Cardiac septum (tissue), 1 donor: Measurements from ENCODE around the gene CNTNAP5. TPM values are rescaled to one million over a fixed set of nuclear protein-coding genes. Genes with fewer than 3 reads are reported as not detected.

Experiments
- DNase-seq: peaks from one replicate; pipeline ENCODE4 v3.0.0-alpha.2; 2020; ENCODE audit warnings: low spot score
- intact Hi-C: fragments of 100-400 bp; cut with DNase I; formaldehyde crosslinking; loops from one replicate; pipeline ENCODE4 v1.14.0; 2022
- total RNA-seq: library from RNA; stranded (reverse); fragmentation: NEBNext Ultra II Directional; extraction: Animal tissue kit (Norgen Biotek cat#: 25700); gene quantifications from one replicate; pipeline ENCODE4 v1.2.1, GENCODE V29; 2021
- donor health status: DM: no; HTN: no; CAD: no.

The CNTNAP5 gene
- total RNA-seq, 1 donor from 2014 or later, result not detected

DNA sequence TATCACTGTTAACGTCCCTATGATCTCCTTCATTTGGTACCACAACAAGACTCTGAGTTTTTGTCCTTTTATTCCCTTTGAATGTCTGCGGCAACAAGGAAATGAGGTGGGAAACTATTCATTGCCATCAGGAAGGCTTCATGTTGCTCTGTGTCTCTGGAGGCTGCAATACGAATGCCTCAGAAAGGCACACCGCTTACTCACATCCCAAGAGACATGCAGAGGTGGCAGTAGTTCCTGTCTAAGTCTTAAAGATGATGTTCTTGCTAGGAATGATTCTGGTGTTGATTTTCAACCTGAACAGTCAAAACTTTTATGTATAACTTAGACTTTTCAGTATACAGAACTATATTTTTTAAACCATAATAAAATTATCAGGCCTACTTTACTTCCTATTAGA lies 24.0 kb downstream of the CNTNAP5 start:
- intact Hi-C loops, result no loop called here
- no peak for DNase-seq

DNA sequence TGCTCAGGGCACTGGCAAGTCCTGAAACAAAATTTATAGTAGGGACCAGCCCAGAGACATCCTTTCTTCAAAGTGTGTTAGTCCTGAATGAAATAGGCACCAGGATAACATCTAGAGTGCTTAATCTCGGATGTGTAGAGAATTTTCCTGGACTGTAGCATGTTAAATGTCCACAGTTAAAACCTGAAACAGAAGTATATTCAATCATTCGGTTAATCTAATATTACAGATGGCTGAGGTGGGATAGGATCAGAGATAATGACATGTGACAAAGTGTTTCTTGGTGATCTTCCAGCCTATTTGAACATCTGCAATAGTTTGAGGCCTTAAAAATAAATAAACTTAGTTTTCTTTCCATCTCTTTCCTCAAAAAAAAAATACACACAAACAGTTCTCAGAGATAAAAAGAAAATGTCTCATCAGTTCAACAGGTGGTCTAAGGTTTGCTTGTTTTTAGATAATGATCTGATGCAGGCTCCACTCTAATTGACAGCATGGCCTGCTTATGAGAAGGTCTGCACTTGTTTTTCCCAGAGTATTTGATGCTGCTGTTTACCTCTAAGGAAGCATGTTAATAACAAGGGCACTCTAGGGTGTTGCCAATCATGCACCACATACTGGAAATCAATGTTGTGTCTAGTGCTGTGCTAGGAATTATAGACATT lies 25.9 kb downstream of the CNTNAP5 start:
- no peak for DNase-seq
- intact Hi-C loops, result no loop called here

- no peak for DNase-seq
These were observed 28.7 kb downstream of the CNTNAP5 start for GRCh38 chr2:124053796-124054195.

DNA sequence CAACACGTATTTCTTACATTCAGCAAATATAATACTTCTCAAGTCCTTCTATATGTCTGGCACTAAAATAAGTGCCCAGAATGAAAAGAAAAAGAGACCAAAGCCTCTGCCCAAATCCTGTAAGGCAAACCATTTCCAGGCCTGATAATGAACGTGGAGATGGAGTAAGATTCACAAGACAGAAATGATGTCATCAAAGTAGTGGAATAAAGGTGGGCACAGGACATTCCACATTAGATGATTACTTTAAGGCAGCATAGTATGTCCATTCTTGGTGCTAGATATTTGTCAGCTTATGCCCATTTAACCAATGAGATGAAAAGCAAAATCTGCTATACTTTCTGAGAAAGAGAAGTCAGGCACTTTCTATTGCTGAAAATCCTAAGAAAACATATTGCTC lies 38.5 kb downstream of the CNTNAP5 start:
- intact Hi-C loops, result no loop called here
- DNase-seq, result no peak

More at GRCh38 chr2:124053796-124054195, 28.7 kb downstream of the CNTNAP5 start:
- intact Hi-C loops, result no loop called here

GRCh38 chr2:124065636-124066035 lies 40.5 kb downstream of the CNTNAP5 start:
- intact Hi-C loops, result no loop called here
- no peak for DNase-seq

DNA sequence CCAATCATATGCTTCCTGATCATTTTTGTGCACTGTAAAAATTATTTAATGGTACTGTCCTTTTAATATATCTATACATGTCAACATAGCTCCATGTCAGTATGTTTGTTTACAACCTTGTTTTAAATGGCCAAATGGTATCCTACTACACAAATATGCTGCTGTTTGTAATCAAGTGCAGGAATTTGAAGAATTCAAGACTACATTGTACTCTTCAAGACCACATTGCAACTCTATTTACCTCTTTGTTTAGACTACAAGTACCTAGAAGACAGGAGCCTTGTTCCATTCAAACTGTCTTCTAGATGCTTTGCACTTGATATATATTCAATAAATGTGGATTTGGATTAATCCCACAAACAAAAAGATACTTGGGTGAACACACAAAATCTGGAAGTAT lies 41.7 kb downstream of the CNTNAP5 start:
- intact Hi-C loops, result no loop called here
- DNase-seq, result no peak

GRCh38 chr2:124079045-124079444 lies 54.0 kb downstream of the CNTNAP5 start:
- intact Hi-C loops, result no loop called here
- no peak for DNase-seq

GRCh38 chr2:124080281-124081153 lies 55.4 kb downstream of the CNTNAP5 start:
- intact Hi-C loops, result no loop called here
- DNase-seq, result no peak

- intact Hi-C loops, result no loop called here
- no peak for DNase-seq
These were observed 56.1 kb downstream of the CNTNAP5 start for GRCh38 chr2:124081154-124081716.

DNA sequence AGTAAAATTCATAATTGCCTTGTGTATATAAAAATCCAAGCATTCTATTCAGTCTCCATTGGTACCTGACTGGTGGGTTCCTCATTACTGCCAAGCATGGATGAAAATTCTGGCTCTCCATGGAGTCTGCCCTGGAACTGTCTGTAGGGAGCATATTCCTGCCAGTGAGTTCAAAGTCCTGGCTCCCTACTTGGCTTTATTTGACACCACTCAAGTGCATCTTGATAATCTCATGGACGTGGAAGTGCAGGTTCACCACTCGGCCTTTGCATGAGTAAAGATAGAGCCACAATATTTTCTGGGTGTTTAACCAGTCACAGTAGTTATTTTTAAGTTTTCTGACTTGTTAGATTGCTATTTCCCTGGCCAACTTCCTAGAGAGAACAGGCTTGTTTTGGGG lies 63.5 kb downstream of the CNTNAP5 start:
- intact Hi-C loops, result no loop called here

DNA sequence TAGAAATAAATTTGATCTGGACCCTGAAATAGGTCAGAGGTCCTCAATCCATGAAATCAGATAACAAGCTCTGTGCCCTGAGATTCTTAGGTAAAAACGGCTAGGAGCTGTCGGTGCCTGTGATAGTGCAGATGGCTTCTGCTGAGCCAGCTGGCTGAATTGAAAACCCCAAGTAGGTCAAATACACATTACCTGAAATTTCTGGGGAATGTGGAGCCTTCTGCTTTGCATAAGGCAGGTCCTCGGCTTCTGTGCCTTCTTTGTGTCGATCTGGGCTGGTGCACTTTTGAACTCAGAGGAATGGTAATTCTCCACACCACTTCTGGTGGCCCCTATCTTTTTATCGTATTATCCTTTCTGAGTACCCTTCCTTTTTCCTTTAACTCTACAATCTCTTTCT lies 66.6 kb downstream of the CNTNAP5 start:
- no peak for DNase-seq
- intact Hi-C loops, result no loop called here

More for the DNA sequence above, 63.5 kb downstream of the CNTNAP5 start:
- DNase-seq, result no peak

GRCh38 chr2:124092651-124093050 lies 67.6 kb downstream of the CNTNAP5 start:
- no peak for DNase-seq
- intact Hi-C loops, result no loop called here

- intact Hi-C loops, result no loop called here
- no peak for DNase-seq
These were observed 79.8 kb downstream of the CNTNAP5 start for GRCh38 chr2:124104914-124105313.

GRCh38 chr2:124112206-124112605 lies 87.1 kb downstream of the CNTNAP5 start:
- DNase-seq, result no peak
- intact Hi-C loops, result no loop called here

DNA sequence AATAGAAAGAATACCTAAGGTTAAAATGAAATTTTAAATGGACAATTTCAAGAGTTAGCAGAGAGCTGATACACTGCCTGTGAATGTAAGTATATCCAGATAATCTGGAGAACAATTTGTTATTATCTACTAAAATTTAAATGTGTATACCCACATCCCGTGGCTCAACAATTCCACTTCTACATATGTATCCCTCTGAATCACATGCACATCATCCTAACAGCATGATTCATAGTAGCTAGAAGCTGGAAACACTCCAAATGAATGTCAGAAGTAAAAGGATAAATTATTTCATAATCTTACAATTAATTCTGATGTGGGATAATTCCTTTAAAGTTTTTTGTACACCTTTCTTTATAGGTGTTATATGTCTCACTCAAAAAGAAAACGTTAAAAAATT lies 87.9 kb downstream of the CNTNAP5 start:
- intact Hi-C loops, result no loop called here
- DNase-seq, result no peak

- intact Hi-C loops, result no loop called here
- DNase-seq, result no peak
These were observed 95.2 kb downstream of the CNTNAP5 start for GRCh38 chr2:124120246-124120645.

DNA sequence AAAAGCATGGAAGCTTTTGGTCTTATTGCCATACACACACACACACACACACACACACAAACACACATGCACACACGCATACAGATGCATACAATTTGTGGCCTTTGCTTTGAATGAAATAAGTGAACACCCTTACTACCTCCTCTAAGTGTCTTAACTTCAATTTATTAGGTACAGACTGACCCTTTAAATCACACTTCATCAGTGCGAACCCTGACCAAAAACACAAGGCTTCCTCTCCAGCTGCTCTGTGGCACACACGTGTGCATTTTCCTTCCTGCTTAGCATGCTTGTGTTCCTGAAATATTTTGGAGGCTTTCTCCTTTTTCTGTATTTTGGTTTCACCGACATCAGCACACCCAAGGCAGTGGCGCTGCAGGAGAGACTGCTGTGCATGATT lies 96.0 kb downstream of the CNTNAP5 start:
- intact Hi-C loops, result no loop called here
- no peak for DNase-seq

GRCh38 chr2:124121760-124122275 lies 96.7 kb downstream of the CNTNAP5 start:
- intact Hi-C loops, result no loop called here
- no peak for DNase-seq

GRCh38 chr2:124122340-124122739 lies 97.3 kb downstream of the CNTNAP5 start:
- no peak for DNase-seq
- intact Hi-C loops, result no loop called here

GRCh38 chr2:124131276-124131675 lies 106.2 kb downstream of the CNTNAP5 start:
- intact Hi-C loops, result no loop called here

DNA sequence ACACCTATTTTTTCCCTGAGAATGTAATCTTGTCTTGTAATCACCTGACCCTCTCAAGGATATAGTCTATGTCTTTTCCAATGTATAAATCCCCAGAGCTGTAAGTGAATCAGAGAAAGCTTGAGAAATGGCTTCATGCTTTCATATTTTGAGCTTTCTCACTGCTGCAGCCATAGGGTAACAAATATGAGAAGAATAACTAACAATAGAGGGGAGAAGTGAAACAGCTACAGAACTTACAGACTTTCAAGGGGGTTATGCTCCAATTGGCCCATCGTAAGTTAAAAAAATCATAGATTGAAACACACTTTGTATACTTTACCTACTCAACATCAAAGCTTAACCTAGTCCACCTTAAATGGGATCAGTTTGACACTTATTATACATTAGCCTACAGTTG lies 111.0 kb downstream of the CNTNAP5 start:
- intact Hi-C loops, result no loop called here
- no peak for DNase-seq

More at GRCh38 chr2:124131276-124131675, 106.2 kb downstream of the CNTNAP5 start:
- no peak for DNase-seq
